Stimulated activated CD4-positive, alpha-beta T cell treated with anti-CD3 and anti-CD28 coated beads, Interleukin-4, amount 100 ng/mL, for 24 hours (primary cell): ENCODE data around the gene TRAF1.
"Not testable (repeated sequence)": the region's sequence is repeated elsewhere in the genome, so short reads cannot be mapped to it uniquely, and the experiment has no call there.

ENCODE experiments used
- DNase-seq: peaks from one replicate; pipeline ENCODE4 v3.0.0-alpha.2; 2020

TRAF1 gene

GRCh38 chr9:120926397-120926928, at the start of gene TRAF1:
Gene TRAF1 (minus strand): TSS chr9:120926796. CDS start chr9:120926075, 721 bp downstream.
- DNase-seq = no peak

- no peak for DNase-seq
Observed at GRCh38 chr9:120974921-120975320, 48.3 kb upstream of the TRAF1 start.

GRCh38 chr9:120974181-120974580, 47.6 kb upstream of the TRAF1 start:
- DNase-seq = no peak

GRCh38 chr9:120971938-120972337, 45.3 kb upstream of the TRAF1 start:
- no peak for DNase-seq

- not testable (repeated sequence) for DNase-seq
Observed at GRCh38 chr9:120971471-120971870, 44.9 kb upstream of the TRAF1 start.

GRCh38 chr9:120970244-120970643, 43.6 kb upstream of the TRAF1 start:
- DNase-seq = no peak

GRCh38 chr9:120966013-120966369, 39.4 kb upstream of the TRAF1 start:
- DNase-seq = no peak

GRCh38 chr9:120965344-120966012, 38.9 kb upstream of the TRAF1 start:
- DNase-seq = no peak

- no peak for DNase-seq
Observed at GRCh38 chr9:120961936-120962335, 35.3 kb upstream of the TRAF1 start.

- DNase-seq = no peak
Observed at GRCh38 chr9:120960001-120960400, 33.4 kb upstream of the TRAF1 start.

GRCh38 chr9:120956862-120957261, 30.3 kb upstream of the TRAF1 start:
- DNase-seq = no peak

GRCh38 chr9:120951960-120952618, 25.5 kb upstream of the TRAF1 start:
- DNase-seq = no peak

GRCh38 chr9:120950421-120951388, 24.1 kb upstream of the TRAF1 start:
- DNase-seq = no peak

GRCh38 chr9:120949290-120949689, 22.7 kb upstream of the TRAF1 start:
- DNase-seq = no peak

GRCh38 chr9:120948824-120949223, 22.2 kb upstream of the TRAF1 start:
- no peak for DNase-seq

GRCh38 chr9:120947222-120947621, 20.6 kb upstream of the TRAF1 start:
- no peak for DNase-seq

- no peak for DNase-seq
Observed at GRCh38 chr9:120946259-120946658, 19.7 kb upstream of the TRAF1 start.

GRCh38 chr9:120944948-120945347, 18.4 kb upstream of the TRAF1 start:
- DNase-seq = no peak

- no peak for DNase-seq
Observed at GRCh38 chr9:120944434-120944843, 17.8 kb upstream of the TRAF1 start.

- no peak for DNase-seq
Observed at GRCh38 chr9:120942186-120943001, 15.8 kb upstream of the TRAF1 start.

GRCh38 chr9:120941046-120941770, 14.6 kb upstream of the TRAF1 start:
- no peak for DNase-seq

GRCh38 chr9:120940573-120940972, 14.0 kb upstream of the TRAF1 start:
- DNase-seq = no peak
